ENCODE results near the gene SMIM30.
"Not testable (repeated sequence)": the region's sequence is repeated elsewhere in the genome, so short reads cannot be mapped to it uniquely, and the experiment has no call there.

SMIM30 gene, protein sequence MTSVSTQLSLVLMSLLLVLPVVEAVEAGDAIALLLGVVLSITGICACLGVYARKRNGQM

DNA sequence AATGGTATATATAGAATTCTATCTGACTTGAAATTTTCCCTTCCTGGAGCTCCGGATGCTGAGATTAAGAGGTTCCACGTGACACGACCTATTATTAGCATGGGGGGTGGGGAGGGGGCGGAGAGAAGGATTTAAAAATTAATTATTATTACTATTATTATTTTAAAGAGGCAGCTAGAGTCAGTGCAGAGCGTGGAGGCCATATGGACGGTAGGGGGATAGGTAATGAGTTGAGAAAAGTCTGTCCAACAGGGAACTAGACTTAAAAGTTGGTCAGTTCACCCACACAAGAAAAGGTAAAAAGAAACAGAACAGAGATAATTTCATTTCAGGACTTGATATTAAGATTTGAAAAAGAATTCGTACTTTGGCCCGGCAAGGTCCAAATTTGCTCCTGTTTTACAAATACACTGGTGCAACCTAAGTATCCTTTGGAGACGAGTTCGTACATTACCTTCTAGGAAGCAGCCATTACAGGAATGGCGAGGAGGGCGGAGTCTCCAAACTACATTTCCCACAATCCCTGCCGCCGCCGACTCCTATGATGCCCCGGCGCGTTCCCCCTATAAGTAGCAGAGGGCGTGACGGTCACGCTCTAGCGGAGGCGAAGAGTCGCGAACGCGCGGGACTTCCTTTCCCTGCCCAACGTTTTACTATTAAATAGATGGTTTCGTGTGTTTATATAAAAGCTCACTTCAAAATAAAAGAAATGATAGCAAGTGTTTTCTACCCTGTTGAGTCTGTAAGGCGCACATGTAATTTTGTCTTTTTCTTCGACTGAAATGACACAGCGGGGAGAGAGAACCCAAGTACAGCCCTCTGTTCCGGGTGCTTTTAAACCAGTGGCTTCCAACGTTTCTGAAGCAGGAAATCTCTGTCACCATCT, at the start of gene SMIM30:
SMIM30 (minus strand) TSS at position 481 of the 886 bp plus-strand sequence. CDS start 976 bp downstream, outside the sequence.
- DNase-seq: peak; percentile 88

DNA sequence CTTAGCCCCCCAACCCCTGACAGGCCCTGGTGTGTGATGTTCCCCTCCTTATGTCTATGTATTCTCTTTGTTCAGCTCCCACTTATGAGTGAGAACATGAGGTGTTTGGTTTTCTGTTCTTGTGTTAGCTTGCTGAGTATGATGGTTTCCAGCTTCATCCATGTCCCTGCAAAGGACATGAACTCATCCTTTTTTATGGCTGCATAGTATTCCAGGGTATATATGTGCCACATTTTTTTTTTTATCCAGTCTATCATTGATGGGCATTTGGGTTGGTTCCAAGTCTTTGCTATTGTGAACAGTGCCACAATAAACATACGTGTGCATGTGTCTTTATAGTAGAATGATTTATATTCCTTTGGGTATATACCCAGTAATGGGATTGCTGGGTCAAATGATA, 47.8 kb upstream of the SMIM30 start:
- not testable (repeated sequence) for DNase-seq

DNA sequence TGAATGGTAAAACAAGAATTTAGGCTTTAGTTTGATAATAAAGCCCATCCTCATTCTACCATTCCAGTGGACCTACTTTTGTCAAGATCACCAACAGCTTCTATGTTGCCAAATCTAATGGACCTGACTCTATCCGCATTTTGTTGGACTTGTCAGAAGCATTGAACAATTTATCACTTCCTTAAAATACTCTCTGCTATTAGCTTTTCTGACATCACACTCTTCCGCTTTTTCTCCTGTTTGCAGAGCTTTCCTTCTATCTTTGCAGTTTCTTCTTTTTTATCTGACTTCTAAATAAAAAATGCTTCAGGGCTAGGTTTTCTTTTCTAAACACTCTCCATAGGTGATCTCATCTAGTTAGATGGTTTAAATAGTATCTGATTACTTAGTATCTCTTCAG, 42.7 kb upstream of the SMIM30 start:
- no peak for DNase-seq

DNA sequence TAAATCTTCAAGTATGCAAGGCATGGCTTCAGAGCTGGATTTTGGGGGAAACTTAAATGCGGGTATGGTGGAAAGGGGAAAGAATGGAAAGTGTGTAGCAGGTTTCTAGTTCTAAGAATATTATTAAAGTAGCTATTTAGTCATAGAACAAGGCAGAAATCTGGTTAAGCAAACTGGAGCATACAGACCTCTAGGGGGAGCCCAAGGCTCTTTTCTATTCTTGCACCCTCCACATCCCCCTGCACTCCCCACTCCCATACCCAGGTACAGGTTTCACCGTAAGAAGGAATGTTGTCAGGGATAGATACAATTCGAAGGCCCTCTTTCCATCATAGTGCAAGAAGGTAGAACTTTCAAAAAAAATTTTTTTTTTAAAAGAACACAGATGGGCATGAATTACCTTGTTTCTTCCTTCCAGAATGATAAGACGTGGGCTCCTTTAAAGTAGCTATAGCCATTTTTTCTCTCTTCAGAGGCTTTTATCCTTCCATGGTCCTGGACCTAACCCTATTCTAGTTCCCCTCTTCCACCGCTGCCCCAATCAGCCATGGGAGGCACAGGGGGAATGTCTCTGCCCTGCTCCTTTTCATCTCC, 41.5 kb upstream of the SMIM30 start:
- no peak for DNase-seq

DNA sequence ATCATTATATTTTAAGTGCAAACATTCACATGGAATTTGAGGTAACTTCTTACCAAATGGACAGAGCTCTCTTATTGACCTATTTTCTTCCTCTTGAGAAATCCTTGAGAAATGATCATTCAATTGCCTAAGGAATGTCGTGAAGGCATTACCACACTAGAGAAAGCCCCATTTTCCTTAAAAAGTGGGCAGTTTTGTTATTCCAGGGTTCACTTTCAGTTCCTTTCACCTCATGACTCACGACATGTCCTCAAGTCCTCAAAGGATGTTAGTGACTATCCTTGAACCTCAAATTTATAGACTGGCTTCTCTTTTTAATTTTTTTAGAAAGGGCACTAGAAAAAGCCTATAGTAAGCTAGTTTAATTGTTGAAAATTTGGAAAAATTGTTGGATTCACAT, 40.4 kb upstream of the SMIM30 start:
- no peak for DNase-seq

DNA sequence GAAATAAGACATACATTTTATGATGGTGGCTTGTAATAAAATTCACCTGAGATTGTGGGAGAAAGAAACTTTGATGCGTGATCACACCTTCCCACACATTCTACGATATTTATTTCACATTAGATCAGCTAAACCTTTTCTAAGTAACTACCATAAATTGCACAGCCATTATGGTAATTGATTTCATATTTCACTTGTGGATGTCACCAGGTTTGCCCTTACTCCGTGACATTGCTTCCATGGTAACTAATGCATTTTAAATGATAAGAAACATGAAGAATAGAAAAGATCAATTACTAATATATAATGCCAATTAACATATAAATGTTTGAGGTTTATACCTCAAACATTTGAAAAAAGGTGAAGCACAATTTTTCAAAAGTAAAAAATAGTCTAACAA, 35.8 kb upstream of the SMIM30 start:
- DNase-seq: no peak

DNA sequence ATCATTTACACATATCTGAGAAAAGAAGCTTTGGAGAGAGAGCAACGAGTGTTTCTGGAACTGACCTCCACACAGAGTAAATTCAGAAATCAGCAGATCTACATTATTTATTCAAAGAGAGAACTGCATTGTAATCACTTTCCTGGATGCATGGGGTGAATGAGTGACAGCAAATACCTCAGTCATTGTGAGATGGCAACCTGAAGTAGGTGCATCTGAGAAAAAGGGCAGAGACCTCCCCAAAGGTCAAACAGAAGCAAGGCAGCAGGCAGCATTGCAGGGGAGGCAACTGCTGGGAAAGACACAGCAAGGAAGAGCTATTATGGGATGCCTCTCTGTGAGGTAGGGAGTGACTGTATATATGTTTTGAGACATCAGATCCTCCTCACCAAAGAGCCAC, 26.5 kb upstream of the SMIM30 start:
- no peak for DNase-seq

DNA sequence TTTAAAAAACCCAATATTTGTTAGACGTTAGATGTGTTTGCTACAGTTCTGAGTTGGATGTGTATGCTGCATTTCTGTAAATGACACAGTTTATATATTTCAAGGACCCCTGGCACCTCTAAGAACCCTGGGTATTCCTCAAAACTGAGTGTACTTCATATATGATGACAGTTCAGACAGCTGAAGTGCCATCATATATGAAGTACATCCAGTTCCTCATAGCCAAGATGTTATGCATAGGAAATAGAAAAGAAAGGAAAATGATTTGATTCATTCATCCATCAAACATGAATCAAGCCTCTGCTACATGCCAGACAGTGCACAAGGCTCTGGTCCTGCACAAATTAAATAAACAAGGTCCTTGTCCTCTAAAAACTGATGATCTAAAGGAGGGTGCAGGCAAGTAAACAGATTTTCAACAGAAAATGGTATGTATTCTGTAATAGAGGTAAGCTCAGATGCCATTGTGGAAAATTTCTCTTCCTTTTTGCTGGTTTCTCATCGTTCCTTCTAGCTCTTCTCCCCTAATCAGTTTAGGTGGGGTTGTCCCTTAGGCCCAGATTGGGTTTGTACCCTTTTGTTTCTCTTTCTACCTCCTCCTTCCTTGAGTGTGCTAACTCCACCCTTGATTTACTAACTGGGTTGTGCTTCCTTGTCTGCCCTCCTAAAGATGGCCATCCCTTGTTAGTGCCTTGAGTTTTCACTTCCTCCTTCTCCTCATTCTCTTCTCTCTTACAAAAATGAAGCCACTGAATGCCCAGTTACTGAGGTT, 25.3 kb upstream of the SMIM30 start:
- no peak for DNase-seq

DNA sequence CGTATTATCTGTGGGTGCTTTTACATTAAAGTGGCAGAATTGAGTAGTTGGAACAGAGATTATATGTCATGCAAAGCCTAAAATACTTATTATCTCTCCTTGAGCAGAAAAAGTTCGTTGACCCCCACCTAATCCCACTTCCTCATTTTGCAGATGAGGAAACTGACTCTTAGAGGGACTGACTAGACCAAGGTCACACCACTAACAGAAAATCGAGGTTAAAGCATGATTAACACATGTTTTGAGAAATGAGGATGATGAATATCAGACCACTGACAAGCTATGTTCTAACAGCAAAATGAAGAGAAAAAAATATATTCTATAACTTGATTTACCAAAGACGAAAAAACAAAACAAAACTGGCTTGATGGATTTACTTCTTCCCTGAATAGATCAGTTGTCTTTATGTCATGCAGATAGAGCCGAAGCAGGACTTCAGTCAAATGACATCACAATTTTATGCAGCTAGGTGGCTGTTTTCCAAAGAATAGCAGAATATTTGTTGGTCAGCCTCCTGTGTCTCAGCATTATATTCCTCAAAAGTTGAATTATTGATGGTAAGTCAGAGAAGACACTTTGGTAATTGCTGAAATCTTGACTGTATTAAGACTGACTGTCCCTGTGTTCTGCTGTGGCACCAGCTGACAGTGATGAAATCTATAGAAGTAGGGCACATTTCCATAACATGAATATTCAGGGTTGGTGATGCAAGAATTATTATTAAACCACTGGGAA, 24.2 kb upstream of the SMIM30 start:
- DNase-seq: no peak

DNA sequence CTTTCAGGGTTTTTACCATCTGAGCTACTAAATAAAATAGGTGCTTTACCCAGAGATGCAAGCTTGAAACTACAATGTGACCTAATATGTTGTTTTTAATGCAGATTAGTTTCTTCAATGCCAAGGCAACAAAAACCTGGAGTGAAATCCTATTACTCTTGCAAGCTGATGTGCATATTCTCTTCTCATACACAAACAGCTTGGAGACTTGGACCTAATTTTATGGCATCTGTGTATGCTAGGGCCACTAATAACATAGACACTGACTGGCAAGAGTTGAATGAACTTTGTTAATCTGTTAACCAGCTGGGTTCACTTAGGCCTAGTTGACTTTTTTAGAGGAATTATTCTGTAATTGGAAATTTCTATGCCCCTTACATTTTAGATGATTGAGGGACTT, 23.4 kb upstream of the SMIM30 start:
- DNase-seq: no peak

DNA sequence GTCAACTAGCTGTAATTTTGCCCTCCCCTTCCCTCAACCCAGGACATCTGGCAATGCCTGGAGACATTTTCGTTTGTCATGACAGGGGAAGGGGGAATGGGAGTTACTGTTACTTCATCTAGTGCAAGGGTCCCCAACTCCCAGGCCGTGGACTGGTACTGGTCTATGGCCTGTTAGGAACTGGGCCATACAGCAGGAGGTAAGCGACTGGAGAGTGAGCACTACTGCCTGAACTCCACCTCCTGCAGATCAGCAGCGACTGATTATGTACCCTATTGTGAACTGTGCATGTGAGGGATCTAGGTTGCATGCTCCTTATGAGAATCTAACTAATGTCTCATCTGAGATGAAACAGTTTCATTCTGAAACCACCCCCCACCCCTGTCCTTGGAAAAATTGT, 22.6 kb upstream of the SMIM30 start:
- no peak for DNase-seq

DNA sequence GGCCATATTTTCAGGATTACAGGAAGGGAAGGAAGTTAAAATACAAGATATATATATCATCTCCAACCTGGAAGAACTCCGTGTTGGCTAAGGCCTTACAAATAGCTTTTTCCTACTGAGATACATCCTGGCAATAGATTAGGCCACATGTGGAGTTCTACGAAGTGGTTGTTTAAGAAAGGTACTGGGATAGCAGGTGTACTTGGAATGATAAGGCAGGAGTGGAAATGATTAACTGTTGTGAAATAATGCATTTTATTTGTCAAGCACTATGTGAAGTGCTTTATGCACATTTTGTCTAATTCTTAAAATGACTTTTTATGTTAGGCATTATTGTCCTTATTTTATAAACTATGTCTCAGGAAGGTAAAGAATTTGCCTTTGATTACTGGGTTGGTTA, 18.9 kb upstream of the SMIM30 start:
- DNase-seq: no peak

DNA sequence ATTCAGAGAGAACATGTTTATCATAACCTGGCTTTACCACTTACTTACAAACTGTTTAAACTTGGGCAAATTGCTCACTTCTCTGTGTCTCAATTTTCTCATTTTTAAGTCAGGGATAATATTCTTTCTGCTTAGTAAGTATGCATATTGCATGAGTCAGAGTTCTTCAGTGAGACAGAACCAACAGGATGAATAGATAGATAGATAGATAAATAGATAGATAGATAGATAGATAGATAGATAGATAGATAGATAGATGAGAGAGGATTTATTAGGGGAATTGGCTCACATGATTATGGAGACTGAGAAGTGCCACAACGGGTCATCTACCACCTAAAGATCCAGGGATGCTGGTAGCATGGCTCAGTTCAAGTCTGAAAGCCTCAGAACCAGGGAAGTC, 15.7 kb upstream of the SMIM30 start:
- DNase-seq: no peak

DNA sequence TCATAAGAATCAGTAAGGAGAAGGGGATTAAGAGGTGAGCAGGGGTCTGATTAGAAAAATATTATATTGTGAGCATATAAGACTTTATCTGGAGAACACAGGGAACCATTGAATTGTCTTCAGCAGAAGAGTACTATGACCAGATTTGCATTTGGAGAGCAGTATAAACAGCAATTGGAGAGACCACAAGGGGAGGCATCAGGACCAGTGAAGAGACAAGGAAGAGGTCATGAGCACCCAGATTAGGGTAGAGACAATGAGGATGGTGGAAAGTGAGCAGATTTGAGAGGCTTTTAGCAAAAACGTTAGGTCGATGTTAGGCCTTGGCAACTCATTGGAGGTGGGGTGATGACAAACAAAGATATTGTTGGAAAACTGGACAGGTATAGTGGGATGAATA, 13.0 kb upstream of the SMIM30 start:
- no peak for DNase-seq

DNA sequence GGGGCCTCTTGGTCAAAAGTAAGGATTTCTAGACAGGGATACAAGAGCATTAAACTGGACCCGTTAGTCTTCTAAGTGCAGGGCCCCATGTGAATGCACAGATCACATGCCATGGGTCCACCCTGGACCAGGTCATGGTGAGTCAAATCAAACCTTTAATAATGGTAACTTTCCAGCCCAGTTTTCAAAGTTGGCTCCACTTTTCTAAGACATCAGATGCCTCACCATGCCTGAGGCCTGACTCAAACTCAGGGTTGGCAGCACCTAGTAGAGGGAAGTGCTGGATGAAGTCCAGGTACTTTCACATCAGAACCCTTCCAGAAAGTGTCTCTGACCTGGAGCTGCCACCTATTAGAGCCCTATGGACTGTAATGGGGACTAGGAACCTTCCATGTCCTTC, 9.7 kb upstream of the SMIM30 start:
- DNase-seq: no peak

DNA sequence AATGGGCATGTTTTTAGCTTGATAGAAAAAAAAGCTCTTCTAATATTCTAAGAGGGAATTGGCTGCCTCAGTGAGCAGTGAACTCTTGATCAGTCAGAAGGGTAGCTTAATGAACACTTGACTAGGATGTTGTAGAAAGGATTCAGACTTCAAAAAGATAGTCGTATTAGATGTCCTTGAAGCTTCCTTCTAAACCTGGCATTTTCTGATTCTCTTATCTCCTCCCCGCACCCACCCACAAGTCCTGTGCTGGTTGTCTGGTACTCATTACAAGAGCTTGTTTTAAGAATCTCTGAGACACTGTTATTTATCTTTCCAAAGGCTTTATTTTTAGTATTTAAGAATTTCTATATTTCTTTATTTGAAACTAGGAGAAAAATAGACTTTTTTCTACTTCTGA, 7.4 kb upstream of the SMIM30 start:
- no peak for DNase-seq

DNA sequence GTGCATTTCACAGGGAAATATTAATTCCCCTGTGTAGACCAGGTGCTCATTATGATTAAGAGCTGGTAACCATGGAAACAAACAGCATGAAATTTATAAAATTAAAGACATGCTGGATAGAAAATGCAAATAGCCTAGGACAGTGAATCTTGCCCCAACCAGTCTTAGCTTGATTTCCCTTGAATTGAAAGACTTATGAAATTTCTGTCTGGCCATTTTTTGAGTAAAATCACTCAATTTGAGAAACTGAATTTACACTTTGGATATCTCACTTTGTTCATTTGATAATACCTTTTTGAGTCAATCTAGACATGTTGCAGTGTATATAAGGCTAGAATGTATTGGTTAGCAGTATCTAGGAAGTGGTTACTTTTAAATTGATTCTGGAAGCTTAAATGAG, 4.4 kb upstream of the SMIM30 start:
- DNase-seq: no peak

DNA sequence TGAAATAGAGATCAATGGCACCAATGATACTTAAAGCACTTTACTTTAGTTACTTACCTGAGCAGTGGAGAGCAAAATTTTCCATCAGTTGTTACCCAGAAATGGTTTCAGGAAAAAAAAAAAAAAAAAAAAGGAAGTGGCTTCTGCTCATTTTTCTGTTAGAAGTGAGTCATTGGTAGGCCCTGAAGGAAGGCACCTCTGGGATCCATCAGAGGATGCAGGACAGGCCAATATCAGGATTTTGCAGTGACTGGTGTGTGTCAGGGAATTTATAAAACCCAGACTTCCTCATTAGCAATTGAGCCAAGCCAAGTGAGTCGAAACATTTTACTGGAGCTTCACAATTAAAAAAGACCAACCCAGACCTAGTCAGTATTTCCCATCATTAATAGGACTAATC, 2.3 kb upstream of the SMIM30 start:
- DNase-seq: no peak

DNA sequence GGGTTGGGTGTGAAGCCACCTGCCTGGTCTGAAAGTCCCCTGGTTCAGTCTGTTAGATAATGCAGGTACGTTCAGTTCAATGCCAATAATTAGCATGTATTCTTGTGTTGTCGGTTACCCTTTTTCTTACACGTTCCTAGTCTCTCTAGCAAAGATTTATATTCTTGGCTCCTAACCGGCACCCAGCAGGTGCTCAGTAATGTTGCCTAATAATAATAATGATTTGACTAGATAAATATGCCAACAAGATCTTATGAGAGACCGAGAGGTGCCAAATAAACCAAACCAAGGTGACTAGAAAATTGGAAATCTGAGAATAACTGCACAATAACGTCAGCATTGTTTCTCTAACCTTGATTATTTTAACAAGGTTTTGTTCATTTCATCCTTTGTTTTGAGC, 1.1 kb upstream of the SMIM30 start:
- DNase-seq: no peak

DNA sequence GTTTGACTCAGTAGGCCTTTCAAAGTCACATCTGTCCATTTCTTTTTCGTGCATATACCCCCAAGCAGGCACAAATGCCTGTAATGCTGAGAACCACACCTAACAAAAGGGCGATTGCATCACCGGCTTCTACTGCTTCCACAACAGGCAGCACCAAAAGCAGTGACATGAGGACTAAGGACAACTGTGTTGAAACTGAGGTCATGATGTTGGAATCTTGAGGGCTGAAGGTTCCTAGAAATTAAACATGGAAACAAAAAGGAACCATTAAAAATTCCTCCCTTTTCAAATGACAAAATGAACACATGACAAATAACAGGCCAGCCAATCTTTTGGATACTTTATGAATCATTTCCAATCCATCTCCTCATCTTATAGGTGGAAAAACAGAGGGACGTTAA, 980 bp downstream of the SMIM30 start:
- DNase-seq: not testable (repeated sequence)

DNA sequence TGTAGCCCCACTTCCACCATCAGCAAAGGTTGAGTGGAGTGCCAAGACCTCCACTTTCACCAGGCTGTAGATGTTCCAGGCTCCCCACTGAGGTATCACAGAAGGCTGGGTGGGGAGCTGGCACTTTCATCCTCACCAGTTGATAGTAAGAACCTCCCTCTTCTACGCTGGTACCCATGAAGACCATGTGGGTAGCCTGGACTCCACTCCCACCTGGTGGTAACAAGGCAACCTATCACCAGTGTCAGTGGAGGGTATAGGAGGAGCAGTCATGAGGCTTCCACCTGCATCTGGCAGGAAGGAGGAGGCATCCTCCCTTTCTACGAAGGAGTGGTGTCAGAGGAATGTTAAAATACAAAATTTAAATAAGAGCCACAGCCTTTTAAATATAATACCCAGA, 4.4 kb downstream of the SMIM30 start:
- DNase-seq: no peak

DNA sequence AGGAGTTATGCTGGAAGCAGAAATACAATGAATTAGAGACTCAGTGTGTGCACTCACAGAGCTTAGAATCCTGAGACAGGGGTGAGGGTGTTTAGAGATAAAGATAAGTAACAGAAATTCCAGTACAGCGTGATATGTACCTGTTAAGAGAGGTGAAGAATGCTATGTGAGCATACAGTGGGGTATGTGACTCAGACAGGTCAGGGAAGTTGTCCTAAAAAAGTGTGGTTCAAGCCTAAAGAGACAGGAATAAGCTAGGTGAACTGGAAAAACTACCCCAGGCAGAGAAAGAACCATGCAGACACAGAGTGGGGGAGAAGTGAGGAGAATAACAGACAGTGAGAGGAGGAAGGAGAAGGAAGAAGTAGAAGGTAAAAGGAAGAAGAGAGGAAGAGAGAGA, 8.6 kb downstream of the SMIM30 start:
- DNase-seq: no peak

DNA sequence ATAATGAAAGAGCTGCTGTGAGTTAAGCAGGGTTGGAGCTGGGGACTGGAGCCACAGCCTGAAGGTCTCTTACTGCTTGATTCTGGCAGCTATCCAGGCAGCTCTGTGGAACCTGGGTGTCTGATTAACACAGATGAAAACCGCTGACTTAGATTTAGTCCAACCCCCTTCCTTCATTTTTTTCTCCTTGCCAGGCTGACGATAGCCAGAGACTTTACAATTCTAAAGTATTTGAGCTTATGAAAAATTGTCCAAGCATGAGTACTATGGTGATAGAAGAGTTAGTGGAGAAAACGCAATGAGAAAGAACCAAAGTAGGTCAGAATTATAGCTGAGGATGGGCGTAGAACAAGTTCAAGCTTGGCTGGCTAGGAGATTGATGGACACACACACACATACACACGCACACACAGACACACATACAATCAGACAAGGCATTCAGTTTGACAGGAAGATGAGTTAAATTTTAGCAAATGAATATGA, 18.2 kb downstream of the SMIM30 start:
- DNase-seq: no peak

Data from activated CD4-positive, alpha-beta T cell treated with anti-CD3 and anti-CD28 coated beads, Interleukin-2, amount 50 U/mL, for 1 hour (primary cell).